HepG2 (cell line): ENCODE measurements around the gene KIAA0232. TPM values are rescaled to one million over a fixed set of nuclear protein-coding genes. Genes with fewer than 3 reads are reported as not detected.

Experiments used
- GATA4 ChIP-seq: sonication (generic); IDR thresholded peaks from 2 replicates; pipeline ENCODE4 v1.6.1; 2016; ENCODE audit warnings: antibody characterized with exemption, low read depth, borderline replicate concordance
- GATAD1 ChIP-seq: IDR thresholded peaks from 2 replicates; pipeline ENCODE4 v1.6.1; 2016; ENCODE audit warnings: missing genetic modification reagents, missing compliant biosample characterization
- GATAD2A ChIP-seq: IDR thresholded peaks from 2 replicates; pipeline ENCODE4 v1.6.1; 2016
- HDAC1 ChIP-seq: sonication (generic); formaldehyde crosslinking; IDR thresholded peaks from 2 replicates; pipeline ENCODE4 v1.5.1; 2020; ENCODE audit warnings: mild to moderate bottlenecking, missing genetic modification reagents
- JUNB ChIP-seq: sonication (generic); formaldehyde crosslinking; IDR thresholded peaks from 2 replicates; pipeline ENCODE4 v1.8.0; 2022; ENCODE audit warnings: missing genetic modification reagents, mild to moderate bottlenecking, borderline replicate concordance
- KDM6A ChIP-seq: IDR thresholded peaks from 2 replicates; pipeline ENCODE4 v1.6.1; 2016; ENCODE audit warnings: low read depth
- KLF13 ChIP-seq: sonication (generic); formaldehyde crosslinking; IDR thresholded peaks from 2 replicates; pipeline ENCODE4 v1.4.0; 2020; ENCODE audit warnings: mild to moderate bottlenecking, missing genetic modification reagents
- MYC ChIP-seq: sonication (generic); formaldehyde crosslinking; IDR thresholded peaks from 2 replicates; pipeline ENCODE4 v1.9.0; 2021; ENCODE audit warnings: missing genetic modification reagents, borderline replicate concordance
- POLR2G ChIP-seq: fragments of 200-400 bp; formaldehyde crosslinking; IDR thresholded peaks from 2 replicates; pipeline ENCODE4 v1.6.1; 2018; ENCODE audit warnings: mild to moderate bottlenecking, low read depth, low read length, moderate library complexity
- SMARCE1 ChIP-seq: fragments of 450-650 bp; IDR thresholded peaks from 2 replicates; pipeline ENCODE4 v1.6.1; 2017; ENCODE audit warnings: borderline replicate concordance
- ZBTB3 ChIP-seq: sonication (generic); formaldehyde crosslinking; IDR thresholded peaks from 2 replicates; pipeline ENCODE4 v1.4.0; 2020; ENCODE audit warnings: low read depth, mild to moderate bottlenecking, moderate library complexity, missing genetic modification reagents, borderline replicate concordance
- ZFP1 ChIP-seq: IDR thresholded peaks from 2 replicates; pipeline ENCODE4 v1.6.1; 2016
- ZKSCAN5 ChIP-seq: sonication (generic); formaldehyde crosslinking; IDR thresholded peaks from 2 replicates; pipeline ENCODE4 v1.5.1; 2020; ENCODE audit warnings: mild to moderate bottlenecking, missing genetic modification reagents
- ZMYM4 ChIP-seq: sonication (generic); formaldehyde crosslinking; IDR thresholded peaks from 2 replicates; pipeline ENCODE4 v1.8.1; 2023; ENCODE audit warnings: mild to moderate bottlenecking, missing genetic modification reagents
- ZNF589 ChIP-seq: sonication (generic); formaldehyde crosslinking; conservative IDR thresholded peaks from 2 replicates; pipeline ENCODE4 v1.8.0; 2022; ENCODE audit warnings: mild to moderate bottlenecking, moderate library complexity, missing genetic modification reagents
- ZNF75D ChIP-seq: sonication (generic); formaldehyde crosslinking; IDR thresholded peaks from 2 replicates; pipeline ENCODE4 v1.8.1; 2023; ENCODE audit warnings: missing genetic modification reagents, mild to moderate bottlenecking, borderline replicate concordance
- ZSCAN12 ChIP-seq: sonication (generic); formaldehyde crosslinking; IDR thresholded peaks from 2 replicates; pipeline ENCODE4 v1.9.0; 2021; ENCODE audit warnings: mild to moderate bottlenecking, missing genetic modification reagents
- ZSCAN21 ChIP-seq: sonication (generic); formaldehyde crosslinking; IDR thresholded peaks from 2 replicates; pipeline ENCODE4 v1.8.0; 2022; ENCODE audit warnings: mild to moderate bottlenecking, missing genetic modification reagents, moderate library complexity, borderline replicate concordance
- polyA plus RNA-seq, 8 experiments: library from polyadenylated mRNA; depleted of rRNA in 3 of 8; stranded (reverse) in 7 of 8; unstranded in 1 of 8; fragments of >200 nt; fragmentation: Illumina TruSeq in 4 of 8; extraction: Trizol in 4 of 8; gene quantifications; 2 replicates each; pipeline versions ENCODE4 v1.2.1 to v1.2.3, GENCODE V29; 2011 to 2016; ENCODE audit warnings: low read depth in 4 of 8, missing spikeins in 1 of 8, mixed read lengths in 1 of 8; ENCODE audit not compliant: insufficient read depth in 1 of 8
- total RNA-seq, 5 experiments: library from RNA; depleted of rRNA; stranded (reverse); fragments of >200 nt; fragmentation: Illumina TruSeq; extraction: Trizol; gene quantifications; 2 replicates each; pipeline ENCODE4 v1.2.3, GENCODE V29; 2016; ENCODE audit warnings: low read depth in 1 of 5
- TF ChIP-seq, protein P1 (sequence below), 2 experiments: fragments of 450-650 bp in 1 of 2; sonication (generic) in 1 of 2; formaldehyde crosslinking in 1 of 2; IDR thresholded peaks; 2 replicates each; pipeline versions ENCODE4 v1.6.1 to v1.8.0; 2016 to 2022; ENCODE audit warnings: antibody characterized with exemption in 1 of 2, mild to moderate bottlenecking in 1 of 2, missing genetic modification reagents in 1 of 2
- TF ChIP-seq, protein P2 (sequence below): sonication (generic); formaldehyde crosslinking; IDR thresholded peaks from 2 replicates; pipeline ENCODE4 v1.5.0; 2020; ENCODE audit warnings: missing genetic modification reagents

Gene KIAA0232
- total and polyA plus RNA-seq, 2 of the 13 experiments (the other 11 are each of a cell fraction or from before 2014, with no cell fraction given), result 7.8 to 17.1 TPM

DNA sequence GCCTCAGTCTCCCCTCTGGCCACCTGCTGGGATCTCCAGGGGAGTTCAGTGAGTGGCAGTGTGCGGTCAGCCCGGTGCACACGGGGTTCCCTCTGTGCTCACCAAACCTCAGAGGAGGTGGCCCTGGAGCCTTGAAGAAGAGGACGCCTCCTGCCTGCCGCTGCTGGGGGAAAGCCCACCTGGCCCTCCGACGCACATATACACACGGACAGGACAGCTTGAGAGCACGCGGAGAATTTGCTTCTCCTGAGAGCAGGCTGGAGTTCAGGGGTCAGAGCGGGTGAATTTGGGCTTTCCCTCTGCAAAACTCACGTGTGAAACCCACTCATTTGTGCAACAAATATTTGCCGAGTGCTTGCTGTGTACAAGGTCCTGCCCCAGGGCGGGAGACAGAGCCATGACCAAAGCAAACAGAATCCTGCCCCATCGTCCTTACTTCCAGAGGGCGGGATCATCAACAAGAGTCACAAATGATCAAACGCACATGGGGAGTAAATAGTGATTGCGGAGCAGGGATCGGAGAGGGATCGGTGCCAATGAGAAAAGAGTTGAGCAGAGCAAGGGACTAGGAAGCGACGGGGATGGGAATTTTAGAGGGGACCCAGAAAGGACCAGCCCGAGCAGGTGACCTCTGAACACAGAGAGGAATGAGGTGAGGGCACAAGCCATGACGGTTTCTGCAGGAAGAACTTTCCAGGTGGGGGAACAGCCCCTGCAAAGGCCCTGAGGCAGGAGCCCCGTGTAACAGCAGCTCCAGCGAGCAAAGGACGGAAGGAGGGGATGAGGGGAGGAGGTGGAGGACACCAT, 49.0 kb upstream of the KIAA0232 start (continued):
- TF ChIP-seq, protein P1, sequence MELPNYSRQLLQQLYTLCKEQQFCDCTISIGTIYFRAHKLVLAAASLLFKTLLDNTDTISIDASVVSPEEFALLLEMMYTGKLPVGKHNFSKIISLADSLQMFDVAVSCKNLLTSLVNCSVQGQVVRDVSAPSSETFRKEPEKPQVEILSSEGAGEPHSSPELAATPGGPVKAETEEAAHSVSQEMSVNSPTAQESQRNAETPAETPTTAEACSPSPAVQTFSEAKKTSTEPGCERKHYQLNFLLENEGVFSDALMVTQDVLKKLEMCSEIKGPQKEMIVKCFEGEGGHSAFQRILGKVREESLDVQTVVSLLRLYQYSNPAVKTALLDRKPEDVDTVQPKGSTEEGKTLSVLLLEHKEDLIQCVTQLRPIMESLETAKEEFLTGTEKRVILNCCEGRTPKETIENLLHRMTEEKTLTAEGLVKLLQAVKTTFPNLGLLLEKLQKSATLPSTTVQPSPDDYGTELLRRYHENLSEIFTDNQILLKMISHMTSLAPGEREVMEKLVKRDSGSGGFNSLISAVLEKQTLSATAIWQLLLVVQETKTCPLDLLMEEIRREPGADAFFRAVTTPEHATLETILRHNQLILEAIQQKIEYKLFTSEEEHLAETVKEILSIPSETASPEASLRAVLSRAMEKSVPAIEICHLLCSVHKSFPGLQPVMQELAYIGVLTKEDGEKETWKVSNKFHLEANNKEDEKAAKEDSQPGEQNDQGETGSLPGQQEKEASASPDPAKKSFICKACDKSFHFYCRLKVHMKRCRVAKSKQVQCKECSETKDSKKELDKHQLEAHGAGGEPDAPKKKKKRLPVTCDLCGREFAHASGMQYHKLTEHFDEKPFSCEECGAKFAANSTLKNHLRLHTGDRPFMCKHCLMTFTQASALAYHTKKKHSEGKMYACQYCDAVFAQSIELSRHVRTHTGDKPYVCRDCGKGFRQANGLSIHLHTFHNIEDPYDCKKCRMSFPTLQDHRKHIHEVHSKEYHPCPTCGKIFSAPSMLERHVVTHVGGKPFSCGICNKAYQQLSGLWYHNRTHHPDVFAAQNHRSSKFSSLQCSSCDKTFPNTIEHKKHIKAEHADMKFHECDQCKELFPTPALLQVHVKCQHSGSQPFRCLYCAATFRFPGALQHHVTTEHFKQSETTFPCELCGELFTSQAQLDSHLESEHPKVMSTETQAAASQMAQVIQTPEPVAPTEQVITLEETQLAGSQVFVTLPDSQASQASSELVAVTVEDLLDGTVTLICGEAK (IDR thresholded peaks at IDR 0.05), result no peak
- TF ChIP-seq, protein P1 (CRISPR knock-in tag; IDR thresholded peaks at IDR 0.05), result peak; percentile 31; the same call in 1 of the 2 replicates
- TF ChIP-seq, protein P2, sequence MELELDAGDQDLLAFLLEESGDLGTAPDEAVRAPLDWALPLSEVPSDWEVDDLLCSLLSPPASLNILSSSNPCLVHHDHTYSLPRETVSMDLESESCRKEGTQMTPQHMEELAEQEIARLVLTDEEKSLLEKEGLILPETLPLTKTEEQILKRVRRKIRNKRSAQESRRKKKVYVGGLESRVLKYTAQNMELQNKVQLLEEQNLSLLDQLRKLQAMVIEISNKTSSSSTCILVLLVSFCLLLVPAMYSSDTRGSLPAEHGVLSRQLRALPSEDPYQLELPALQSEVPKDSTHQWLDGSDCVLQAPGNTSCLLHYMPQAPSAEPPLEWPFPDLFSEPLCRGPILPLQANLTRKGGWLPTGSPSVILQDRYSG, result no peak
- TF ChIP-seq MYC, result peak; percentile 79
- TF ChIP-seq HDAC1 (CRISPR knock-in tag), result peak; percentile 86
- TF ChIP-seq ZFP1 (CRISPR knock-in tag), result no peak
- peak; percentile 85 for TF ChIP-seq ZMYM4 (CRISPR knock-in tag)
- TF ChIP-seq ZNF75D (CRISPR knock-in tag), result no peak
- no peak for TF ChIP-seq KLF13 (CRISPR knock-in tag)
- peak; percentile 57; the same call in 1 of the 2 replicates for TF ChIP-seq ZSCAN21 (CRISPR knock-in tag)
- peak; percentile 60; the same call in 1 of the 2 replicates for TF ChIP-seq KDM6A
- 0 out of 2 replicates have a peak, but pooled peaks have one; percentile 9 for TF ChIP-seq POLR2G
- no peak for TF ChIP-seq SMARCE1
- no peak; the same call in 1 of the 2 replicates for TF ChIP-seq ZSCAN12 (CRISPR knock-in tag)
- no peak for TF ChIP-seq JUNB (CRISPR knock-in tag)
- no peak for TF ChIP-seq GATA4
- TF ChIP-seq ZNF589 (CRISPR knock-in tag), result no peak
- TF ChIP-seq ZBTB3 (CRISPR knock-in tag), result no peak
- no peak for TF ChIP-seq GATAD1 (CRISPR knock-in tag)
- TF ChIP-seq ZKSCAN5 (CRISPR knock-in tag), result peak; percentile 84
- TF ChIP-seq GATAD2A (CRISPR knock-in tag), result peak; percentile 94
